Esophagus (tissue), 2 donors: Measurements from ENCODE around the gene DNAJC12. TPM values are rescaled to one million over a fixed set of nuclear protein-coding genes. Genes with fewer than 3 reads are reported as not detected.
"Not testable (repeated sequence)": the region's sequence is repeated elsewhere in the genome, so short reads cannot be mapped to it uniquely, and the experiment has no call there.

Source experiments
- H3K27ac ChIP-seq, 2 donors: one replicate each; pipeline ENCODE4 v1.5.1; 2013; ENCODE audit warnings: low read depth in 2 of 2, mild to moderate bottlenecking in 2 of 2, inconsistent platforms in 1 of 2, low read length in 1 of 2, moderate library complexity in 1 of 2
- H3K27me3 ChIP-seq, 2 donors: one replicate each; pipeline ENCODE4 v1.6.1; 2013; ENCODE audit warnings: low read length in 2 of 2, control low read depth in 1 of 2, mild to moderate bottlenecking in 1 of 2; ENCODE audit not compliant: insufficient read depth in 2 of 2, control insufficient read depth in 1 of 2
- H3K36me3 ChIP-seq, 2 donors: one replicate each; pipeline ENCODE4 v1.6.1; 2013; ENCODE audit warnings: low read length in 1 of 2; ENCODE audit not compliant: control insufficient read depth in 2 of 2, insufficient read depth in 2 of 2
- H3K4me1 ChIP-seq, 2 donors: one replicate each; pipeline ENCODE4 v1.6.1; 2013; ENCODE audit warnings: low read length in 1 of 2; ENCODE audit not compliant: control insufficient read depth in 2 of 2, insufficient read depth in 2 of 2
- H3K4me3 ChIP-seq, 2 donors: one replicate each; pipeline ENCODE4 v1.5.1; 2013; ENCODE audit warnings: low read length in 2 of 2, mild to moderate bottlenecking in 2 of 2, low read depth in 1 of 2, moderate library complexity in 1 of 2
- H3K9me3 ChIP-seq, 2 donors: one replicate each; pipeline ENCODE4 v1.6.1; 2013; ENCODE audit warnings: mild to moderate bottlenecking in 2 of 2, low read depth in 1 of 2, low read length in 1 of 2, moderate library complexity in 1 of 2; ENCODE audit not compliant: control insufficient read depth in 2 of 2, insufficient read depth in 1 of 2
- WGBS, 2 donors: extraction: QIAGEN DNeasy Blood & Tissue Kit; methylation state at CpG; one replicate each; pipeline ENCODE4 v1.1.7; 2013; 5-methylcytosine and 5-hydroxymethylcytosine counted together
- polyA plus RNA-seq, 2 donors: library from polyadenylated mRNA; stranded (reverse); fragments of 200-250 nt; gene quantifications; one replicate each; pipeline ENCODE4 v1.2.3, GENCODE V29; 2013
- donor health status: healthy with polysubstance abuse.
- donor health status: Bipolar disorder and iron deficiency.

The DNAJC12 gene
- polyA plus RNA-seq, 2 donors, result 0.59 to 0.75 TPM

- H3K4me3 ChIP-seq, result no peak overlapping the region
- H3K27ac ChIP-seq, result no peak overlapping the region
- H3K4me1 ChIP-seq, result no peaks in the 10 kb centered on the region
- H3K9me3 ChIP-seq, result peaks cover 0 to 4% of the 10 kb centered on the region in 2 donors
- no peaks in the 10 kb centered on the region for H3K27me3 ChIP-seq
- WGBS, 2 donors, result 66 to 89% methylated on average over 2 of the region's 2 CpGs
- H3K36me3 ChIP-seq, result no peaks in the 10 kb centered on the region
These were observed 5.3 kb upstream of the DNAJC12 start for GRCh38 chr10:67843284-67843683.

GRCh38 chr10:67841737-67842136 is 3.7 kb upstream of the DNAJC12 start:
- H3K36me3 ChIP-seq, result no peaks in the 10 kb centered on the region
- no peak overlapping the region for H3K4me3 ChIP-seq
- no peaks in the 10 kb centered on the region for H3K27me3 ChIP-seq

GRCh38 chr10:67839951-67840350 is 2.0 kb upstream of the DNAJC12 start:
- 72 to 85% methylated on average over 3 of the region's 3 CpGs for WGBS, 2 donors
- Histone ChIP-seq H3K9me3 (peaks cover 0 to 4% of the 10 kb centered on the region in 2 donors), H3K4me1 (no peaks in the 10 kb centered on the region), H3K36me3 (no peaks in the 10 kb centered on the region), H3K27me3 (no peaks in the 10 kb centered on the region), H3K4me3 (no peak overlapping the region), H3K27ac (no peak overlapping the region)

More at GRCh38 chr10:67841737-67842136, 3.7 kb upstream of the DNAJC12 start:
- H3K27ac ChIP-seq, result no peak overlapping the region
- H3K9me3 ChIP-seq, result peaks cover 0 to 4% of the 10 kb centered on the region in 2 donors
- H3K4me1 ChIP-seq, result no peaks in the 10 kb centered on the region

GRCh38 chr10:67839511-67839910 is 1.5 kb upstream of the DNAJC12 start:
- H3K4me1 ChIP-seq, H3K27ac ChIP-seq, H3K36me3 ChIP-seq, H3K9me3 ChIP-seq, H3K4me3 ChIP-seq, H3K27me3 ChIP-seq: not testable (repeated sequence)
- 95 to 97% methylated on average over 12 of the region's 12 CpGs for WGBS, 2 donors

- 58 to 60% methylated on average over 1 of the region's 1 CpG for WGBS, 2 donors
- Histone ChIP-seq H3K9me3 (peaks cover 0 to 3% of the 10 kb centered on the region in 2 donors), H3K4me3 (no peak overlapping the region), H3K27me3 (no peaks in the 10 kb centered on the region), H3K36me3 (no peaks in the 10 kb centered on the region), H3K4me1 (no peaks in the 10 kb centered on the region), H3K27ac (no peak overlapping the region)
These were observed 1.0 kb downstream of the DNAJC12 start for GRCh38 chr10:67836972-67837371.

GRCh38 chr10:67836488-67836887 is 1.5 kb downstream of the DNAJC12 start:
- no peak overlapping the region for H3K27ac ChIP-seq
- H3K27me3 ChIP-seq, result no peaks in the 10 kb centered on the region
- 44 to 52% methylated on average over 2 of the region's 2 CpGs for WGBS, 2 donors
- no peak overlapping the region for H3K4me3 ChIP-seq
- no peaks in the 10 kb centered on the region for H3K4me1 ChIP-seq
- no peaks in the 10 kb centered on the region for H3K9me3 ChIP-seq
- no peaks in the 10 kb centered on the region for H3K36me3 ChIP-seq

GRCh38 chr10:67835541-67836394 is 2.2 kb downstream of the DNAJC12 start:
- not testable (repeated sequence) for H3K27ac ChIP-seq, H3K4me1 ChIP-seq, H3K36me3 ChIP-seq, H3K4me3 ChIP-seq, H3K27me3 ChIP-seq, H3K9me3 ChIP-seq
- WGBS, 2 donors, result 56 to 72% methylated on average over 6 of the region's 6 CpGs

- Histone ChIP-seq H3K27me3 (no peaks in the 10 kb centered on the region), H3K4me3 (no peak overlapping the region), H3K9me3 (no peaks in the 10 kb centered on the region), H3K27ac (no peak overlapping the region), H3K4me1 (no peaks in the 10 kb centered on the region), H3K36me3 (no peaks in the 10 kb centered on the region)
- WGBS, 2 donors, result 94 to 95% methylated on average over 8 of the region's 8 CpGs
These were observed 3.6 kb downstream of the DNAJC12 start for GRCh38 chr10:67834375-67834774.

GRCh38 chr10:67827811-67828210 is 10.2 kb downstream of the DNAJC12 start:
- no peak overlapping the region for H3K27ac ChIP-seq
- H3K9me3 ChIP-seq, result no peaks in the 10 kb centered on the region
- no peaks in the 10 kb centered on the region for H3K36me3 ChIP-seq
- WGBS, 2 donors, result 81% methylated on average over 3 of the region's 3 CpGs
- H3K4me3 ChIP-seq, result no peak overlapping the region
- no peaks in the 10 kb centered on the region for H3K4me1 ChIP-seq
- H3K27me3 ChIP-seq, result no peaks in the 10 kb centered on the region

GRCh38 chr10:67819768-67820204 is 18.2 kb downstream of the DNAJC12 start:
- peaks cover 0 to 2% of the 10 kb centered on the region in 2 donors for H3K4me1 ChIP-seq
- no peak overlapping the region for H3K4me3 ChIP-seq
- no peaks in the 10 kb centered on the region for H3K9me3 ChIP-seq
- 49 to 76% methylated on average over 3 of the region's 3 CpGs for whole genome bisulfite sequencing, 2 donors
- H3K27me3 ChIP-seq, result no peaks in the 10 kb centered on the region
- H3K36me3 ChIP-seq, result no peaks in the 10 kb centered on the region
- no peak overlapping the region for H3K27ac ChIP-seq
